Nephron progenitor cell (in vitro differentiated cells): ENCODE data around the gene CEACAM18.

Experiments used
- DNase-seq: peaks from one replicate; pipeline ENCODE4 v3.0.0; 2021
- H3K27ac Mint-ChIP-seq: 2 replicates; pipeline ENCODE4 v1.8.0; 2021; ENCODE audit warnings: mild to moderate bottlenecking, moderate library complexity, mixed read lengths
- H3K27me3 Mint-ChIP-seq: 2 replicates; pipeline ENCODE4 v1.8.0; 2021; ENCODE audit warnings: mild to moderate bottlenecking, low read depth, mixed read lengths; ENCODE audit not compliant: poor library complexity
- H3K36me3 Mint-ChIP-seq: 2 replicates; pipeline ENCODE4 v1.8.0; 2021; ENCODE audit warnings: low read depth, mixed read lengths
- H3K4me1 Mint-ChIP-seq: 2 replicates; pipeline ENCODE4 v1.8.0; 2021; ENCODE audit warnings: mixed read lengths
- H3K4me3 Mint-ChIP-seq: 2 replicates; pipeline ENCODE4 v1.8.0; 2021; ENCODE audit warnings: mild to moderate bottlenecking, moderate library complexity, mixed read lengths
- H3K9me3 Mint-ChIP-seq: 2 replicates; pipeline ENCODE4 v1.8.0; 2021; ENCODE audit warnings: mild to moderate bottlenecking, moderate library complexity, mixed read lengths
- CTCF ChIP-seq: fragments of 200-600 bp; sonication (generic); IDR thresholded peaks from 2 replicates; pipeline ENCODE4 v1.5.0; 2021; ENCODE audit warnings: antibody characterized with exemption

CEACAM18 gene

DNA sequence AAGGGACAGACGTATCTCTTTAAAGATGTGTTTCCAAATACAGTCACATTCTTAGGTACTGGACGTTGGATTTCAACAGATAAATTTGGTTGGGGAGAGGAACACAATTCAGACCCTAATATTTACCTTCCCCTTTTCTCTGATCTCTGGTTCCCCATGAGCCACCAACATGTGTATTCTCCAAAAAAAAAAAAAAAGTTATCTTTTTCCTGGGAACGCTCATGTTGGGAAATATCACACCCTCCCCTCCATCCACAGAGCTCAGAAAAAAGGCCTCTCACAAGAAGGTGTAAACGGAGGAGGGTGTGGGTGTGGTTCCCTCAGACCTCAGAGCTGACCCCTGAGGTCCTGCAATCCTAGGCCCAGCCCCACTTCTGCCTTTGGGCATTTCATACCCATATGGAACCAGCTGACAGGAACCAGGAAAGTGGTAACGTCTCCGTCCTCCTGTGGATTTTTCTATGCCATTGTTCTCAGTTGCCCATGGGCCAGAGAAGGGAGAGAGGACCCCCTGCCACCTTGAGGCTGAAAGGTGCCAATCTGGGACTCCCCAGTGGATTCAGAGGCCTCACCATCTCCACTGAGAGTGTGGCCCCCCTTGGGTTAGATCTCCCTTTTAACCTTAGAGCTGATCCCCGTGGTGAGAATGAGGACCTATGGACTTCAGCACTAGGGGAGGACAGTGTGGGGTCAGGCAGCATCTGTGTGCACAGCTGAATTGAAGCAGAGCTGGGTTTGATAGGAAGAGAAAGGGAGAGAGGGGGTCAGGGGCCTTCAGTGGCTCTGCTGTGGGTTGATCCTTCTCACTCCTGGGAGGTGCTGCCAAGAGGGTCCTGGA is 31.7 kb downstream of the CEACAM18 start:
- no peak for DNase-seq
- Mint-ChIP-seq H3K9me3 (peaks cover 48% of the 10 kb centered on the region), H3K36me3 (no peaks in the 10 kb centered on the region), H3K27me3 (peaks cover 9% of the 10 kb centered on the region), H3K27ac (no peak overlapping the region), H3K4me1 (no peaks in the 10 kb centered on the region), H3K4me3 (no peak overlapping the region)
- no peak for TF ChIP-seq CTCF

GRCh38 chr19:51511353-51511752 is 33.0 kb downstream of the CEACAM18 start:
- no peak for TF ChIP-seq CTCF
- peaks cover 35% of the 10 kb centered on the region for H3K9me3 Mint-ChIP-seq
- H3K4me3 Mint-ChIP-seq: no peak overlapping the region
- no peaks in the 10 kb centered on the region for H3K36me3 Mint-ChIP-seq
- H3K4me1 Mint-ChIP-seq: no peaks in the 10 kb centered on the region
- DNase-seq: no peak
- peaks cover 4% of the 10 kb centered on the region for H3K27me3 Mint-ChIP-seq
- H3K27ac Mint-ChIP-seq: no peak overlapping the region

- Mint-ChIP-seq H3K36me3 (peaks cover 5% of the 10 kb centered on the region), H3K4me3 (no peak overlapping the region), H3K27me3 (peaks cover 8% of the 10 kb centered on the region), H3K9me3 (peaks cover 32% of the 10 kb centered on the region), H3K27ac (no peak overlapping the region), H3K4me1 (no peaks in the 10 kb centered on the region)
- no peak for DNase-seq
- no peak for TF ChIP-seq CTCF
These were observed 35.6 kb downstream of the CEACAM18 start for GRCh38 chr19:51513968-51514367.

DNA sequence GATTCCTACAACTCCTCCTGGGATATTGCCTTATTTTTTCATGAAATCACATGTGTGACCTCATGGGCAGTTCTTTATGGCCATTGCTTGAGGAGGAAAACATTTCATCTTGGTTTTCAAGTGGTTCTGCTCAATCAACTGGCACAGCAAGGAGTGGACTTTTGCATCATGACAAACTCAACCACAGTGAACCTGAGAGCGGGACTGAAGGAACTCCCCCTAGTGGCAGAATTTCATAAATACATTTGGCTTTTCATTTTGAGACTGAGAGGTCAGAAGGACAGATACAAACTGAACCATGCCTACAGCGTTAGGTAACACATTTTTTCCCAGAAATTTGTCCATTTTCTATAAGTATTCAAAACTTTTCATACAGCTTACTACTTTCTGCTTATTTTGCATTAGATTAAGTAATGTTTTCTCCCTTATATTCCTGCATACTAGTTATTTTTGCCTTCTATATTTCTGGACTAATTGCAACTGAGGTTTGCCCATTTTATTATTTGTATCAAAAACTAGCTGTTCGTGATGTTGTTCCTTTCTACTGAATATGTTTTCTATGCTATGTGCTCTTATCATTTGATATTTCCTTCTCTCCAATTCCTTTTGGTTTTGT is 36.6 kb downstream of the CEACAM18 start:
- Mint-ChIP-seq H3K4me3 (no peak overlapping the region), H3K27ac (no peak overlapping the region), H3K36me3 (peaks cover 5% of the 10 kb centered on the region), H3K9me3 (peaks cover 32% of the 10 kb centered on the region), H3K27me3 (peaks cover 8% of the 10 kb centered on the region), H3K4me1 (no peaks in the 10 kb centered on the region)
- DNase-seq: peak; percentile 27
- peak; percentile 76 for TF ChIP-seq CTCF

- no peak for TF ChIP-seq CTCF
- peaks cover 4% of the 10 kb centered on the region for H3K27me3 Mint-ChIP-seq
- H3K4me1 Mint-ChIP-seq: no peaks in the 10 kb centered on the region
- H3K9me3 Mint-ChIP-seq: peaks cover 53% of the 10 kb centered on the region
- no peak for DNase-seq
- H3K4me3 Mint-ChIP-seq: no peak overlapping the region
- H3K27ac Mint-ChIP-seq: no peak overlapping the region
- peaks cover 5% of the 10 kb centered on the region for H3K36me3 Mint-ChIP-seq
These were observed 42.4 kb downstream of the CEACAM18 start for GRCh38 chr19:51520728-51521127.

DNA sequence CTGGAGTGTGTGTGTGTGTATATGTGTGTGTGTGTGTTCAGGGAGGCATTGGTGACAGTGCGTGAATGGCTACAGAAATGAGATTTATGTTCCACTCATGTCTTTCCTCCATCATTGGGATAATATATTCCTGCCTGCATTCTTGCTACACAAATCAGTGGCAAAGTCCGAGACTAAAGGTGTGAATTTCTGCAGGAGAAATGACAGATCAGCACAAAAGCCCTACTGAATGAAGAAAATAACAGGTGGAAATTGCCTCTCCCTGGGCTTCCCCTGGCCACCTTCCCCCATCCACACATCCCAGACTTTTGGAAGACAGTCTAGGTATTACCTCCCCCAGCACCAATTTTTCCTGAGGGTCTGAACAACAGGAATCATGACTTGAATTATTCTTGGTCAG is 43.0 kb downstream of the CEACAM18 start:
- no peak for TF ChIP-seq CTCF
- Mint-ChIP-seq H3K36me3 (peaks cover 5% of the 10 kb centered on the region), H3K9me3 (peaks cover 57% of the 10 kb centered on the region)

More for the DNA sequence above, 43.0 kb downstream of the CEACAM18 start:
- no peak overlapping the region for H3K27ac Mint-ChIP-seq
- no peak for DNase-seq
- H3K4me3 Mint-ChIP-seq: no peak overlapping the region
- H3K4me1 Mint-ChIP-seq: no peaks in the 10 kb centered on the region
- peaks cover 4% of the 10 kb centered on the region for H3K27me3 Mint-ChIP-seq
